ENCODE results near the gene SH3BGR. TPM values are rescaled to one million over a fixed set of nuclear protein-coding genes. Genes with fewer than 3 reads are reported as not detected.

Gene SH3BGR
- total RNA-seq, 3 donors from 2014 or later, result 3.3 to 6.3 (median 5.0) TPM

GRCh38 chr21:39471598-39471997 is 19.8 kb downstream of the SH3BGR start:
- TF ChIP-seq, protein P1, sequence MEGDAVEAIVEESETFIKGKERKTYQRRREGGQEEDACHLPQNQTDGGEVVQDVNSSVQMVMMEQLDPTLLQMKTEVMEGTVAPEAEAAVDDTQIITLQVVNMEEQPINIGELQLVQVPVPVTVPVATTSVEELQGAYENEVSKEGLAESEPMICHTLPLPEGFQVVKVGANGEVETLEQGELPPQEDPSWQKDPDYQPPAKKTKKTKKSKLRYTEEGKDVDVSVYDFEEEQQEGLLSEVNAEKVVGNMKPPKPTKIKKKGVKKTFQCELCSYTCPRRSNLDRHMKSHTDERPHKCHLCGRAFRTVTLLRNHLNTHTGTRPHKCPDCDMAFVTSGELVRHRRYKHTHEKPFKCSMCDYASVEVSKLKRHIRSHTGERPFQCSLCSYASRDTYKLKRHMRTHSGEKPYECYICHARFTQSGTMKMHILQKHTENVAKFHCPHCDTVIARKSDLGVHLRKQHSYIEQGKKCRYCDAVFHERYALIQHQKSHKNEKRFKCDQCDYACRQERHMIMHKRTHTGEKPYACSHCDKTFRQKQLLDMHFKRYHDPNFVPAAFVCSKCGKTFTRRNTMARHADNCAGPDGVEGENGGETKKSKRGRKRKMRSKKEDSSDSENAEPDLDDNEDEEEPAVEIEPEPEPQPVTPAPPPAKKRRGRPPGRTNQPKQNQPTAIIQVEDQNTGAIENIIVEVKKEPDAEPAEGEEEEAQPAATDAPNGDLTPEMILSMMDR (IDR thresholded peaks at IDR 0.05), result no peak
- TF ChIP-seq POLR2AphosphoS5 (IDR thresholded peaks at IDR 0.05) (no peak), POLR2A (IDR thresholded peaks at IDR 0.05) (no peak)
- no peak overlapping the region for H3K4me3 ChIP-seq

GRCh38 chr21:39472786-39473185 is 21.0 kb downstream of the SH3BGR start:
- Histone ChIP-seq H3K4me3 (no peak overlapping the region), H3K36me3 (no peaks in the 10 kb centered on the region), H3K27ac (no peak overlapping the region), H3K4me1 (no peaks in the 10 kb centered on the region), H3K9me3 (no peaks in the 10 kb centered on the region), H3K27me3 (no peaks in the 10 kb centered on the region)
- intact Hi-C loops (cut with DNase I; ENCODE audit: low total_unique reads), result no loop called here
- no peak for DNase-seq (ENCODE audit: low spot score in 2 of 2)
- TF ChIP-seq, protein P1 (IDR thresholded peaks at IDR 0.05), result no peak
- no peak for TF ChIP-seq POLR2A (IDR thresholded peaks at IDR 0.05)
- no peak for TF ChIP-seq POLR2AphosphoS5 (IDR thresholded peaks at IDR 0.05)

More at GRCh38 chr21:39471598-39471997, 19.8 kb downstream of the SH3BGR start:
- intact Hi-C loops (cut with DNase I; ENCODE audit: low total_unique reads), result no loop called here
- H3K27ac ChIP-seq, result no peak overlapping the region
- H3K27me3 ChIP-seq, result no peaks in the 10 kb centered on the region
- no peaks in the 10 kb centered on the region for H3K4me1 ChIP-seq
- no peaks in the 10 kb centered on the region for H3K36me3 ChIP-seq
- DNase-seq (ENCODE audit: low spot score in 2 of 2), result no peak
- H3K9me3 ChIP-seq, result no peaks in the 10 kb centered on the region

GRCh38 chr21:39474611-39475010 is 22.8 kb downstream of the SH3BGR start:
- H3K36me3 ChIP-seq, result no peaks in the 10 kb centered on the region
- TF ChIP-seq POLR2AphosphoS5 (IDR thresholded peaks at IDR 0.05), result no peak
- TF ChIP-seq, protein P1 (IDR thresholded peaks at IDR 0.05), result no peak
- TF ChIP-seq POLR2A (IDR thresholded peaks at IDR 0.05), result no peak
- no peak overlapping the region for H3K4me3 ChIP-seq
- no peaks in the 10 kb centered on the region for H3K9me3 ChIP-seq
- no peaks in the 10 kb centered on the region for H3K4me1 ChIP-seq
- intact Hi-C loops (cut with DNase I; ENCODE audit: low total_unique reads), result no loop called here
- H3K27ac ChIP-seq, result no peak overlapping the region
- DNase-seq (ENCODE audit: low spot score in 2 of 2), result no peak
- no peaks in the 10 kb centered on the region for H3K27me3 ChIP-seq

- DNase-seq (ENCODE audit: low spot score in 2 of 2), result no peak
- Histone ChIP-seq H3K36me3 (no peaks in the 10 kb centered on the region), H3K4me1 (no peaks in the 10 kb centered on the region), H3K4me3 (no peak overlapping the region), H3K9me3 (no peaks in the 10 kb centered on the region), H3K27me3 (no peaks in the 10 kb centered on the region), H3K27ac (no peak overlapping the region)
- TF ChIP-seq POLR2AphosphoS5 (IDR thresholded peaks at IDR 0.05) (no peak), POLR2A (IDR thresholded peaks at IDR 0.05) (no peak)
- TF ChIP-seq, protein P1 (IDR thresholded peaks at IDR 0.05), result no peak
- intact Hi-C loops (cut with DNase I; ENCODE audit: low total_unique reads), result no loop called here
These were observed 27.5 kb downstream of the SH3BGR start for GRCh38 chr21:39479164-39479813.

- no peak for DNase-seq (ENCODE audit: low spot score in 2 of 2)
- Histone ChIP-seq H3K27me3 (no peaks in the 10 kb centered on the region), H3K4me1 (no peaks in the 10 kb centered on the region), H3K4me3 (no peak overlapping the region), H3K27ac (no peak overlapping the region), H3K36me3 (no peaks in the 10 kb centered on the region), H3K9me3 (no peaks in the 10 kb centered on the region)
- intact Hi-C loops (cut with DNase I; ENCODE audit: low total_unique reads), result no loop called here
- no peak for TF ChIP-seq POLR2A (IDR thresholded peaks at IDR 0.05)
- TF ChIP-seq POLR2AphosphoS5 (IDR thresholded peaks at IDR 0.05), result no peak
- TF ChIP-seq, protein P1 (IDR thresholded peaks at IDR 0.05), result no peak
These were observed 28.0 kb downstream of the SH3BGR start for GRCh38 chr21:39479814-39480182.

Data from breast epithelium (tissue), 4 donors.